Measurements from ENCODE around the gene BCL2. TPM values are rescaled to one million over a fixed set of nuclear protein-coding genes. Genes with fewer than 3 reads are reported as not detected.

Gene BCL2
- total RNA-seq, 4 donors from 2014 or later, result 10.7 to 37.3 (median 24.2) TPM

DNA sequence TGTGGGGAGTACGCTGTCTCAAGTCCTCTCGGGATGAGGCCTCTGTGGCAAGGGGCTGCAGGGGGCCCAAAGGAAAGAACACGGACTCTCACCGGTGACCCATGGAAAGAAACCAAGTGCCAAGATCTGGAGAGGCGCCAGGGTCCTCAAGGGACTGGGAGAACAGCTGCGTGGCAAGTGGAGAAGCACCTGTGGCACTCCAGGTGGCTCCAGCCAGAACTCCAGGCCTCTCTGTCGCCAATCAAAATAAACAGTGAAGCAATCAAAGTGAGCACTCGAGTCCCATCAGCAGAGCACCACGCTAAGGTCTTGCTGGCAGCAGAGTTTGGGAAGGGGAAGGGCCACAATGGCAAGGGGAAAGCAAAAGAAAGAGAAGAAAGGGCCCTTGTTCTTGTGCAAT lies 54.7 kb downstream of the BCL2 start:
- TF ChIP-seq EP300 (IDR thresholded peaks at IDR 0.05), result no peak
- no peak for TF ChIP-seq POLR2A (IDR thresholded peaks at IDR 0.05)
- TF ChIP-seq, protein P1, sequence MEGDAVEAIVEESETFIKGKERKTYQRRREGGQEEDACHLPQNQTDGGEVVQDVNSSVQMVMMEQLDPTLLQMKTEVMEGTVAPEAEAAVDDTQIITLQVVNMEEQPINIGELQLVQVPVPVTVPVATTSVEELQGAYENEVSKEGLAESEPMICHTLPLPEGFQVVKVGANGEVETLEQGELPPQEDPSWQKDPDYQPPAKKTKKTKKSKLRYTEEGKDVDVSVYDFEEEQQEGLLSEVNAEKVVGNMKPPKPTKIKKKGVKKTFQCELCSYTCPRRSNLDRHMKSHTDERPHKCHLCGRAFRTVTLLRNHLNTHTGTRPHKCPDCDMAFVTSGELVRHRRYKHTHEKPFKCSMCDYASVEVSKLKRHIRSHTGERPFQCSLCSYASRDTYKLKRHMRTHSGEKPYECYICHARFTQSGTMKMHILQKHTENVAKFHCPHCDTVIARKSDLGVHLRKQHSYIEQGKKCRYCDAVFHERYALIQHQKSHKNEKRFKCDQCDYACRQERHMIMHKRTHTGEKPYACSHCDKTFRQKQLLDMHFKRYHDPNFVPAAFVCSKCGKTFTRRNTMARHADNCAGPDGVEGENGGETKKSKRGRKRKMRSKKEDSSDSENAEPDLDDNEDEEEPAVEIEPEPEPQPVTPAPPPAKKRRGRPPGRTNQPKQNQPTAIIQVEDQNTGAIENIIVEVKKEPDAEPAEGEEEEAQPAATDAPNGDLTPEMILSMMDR (IDR thresholded peaks at IDR 0.05), result no peak
- TF ChIP-seq POLR2AphosphoS5 (IDR thresholded peaks at IDR 0.05), result no peak
- H3K9me3 ChIP-seq, result no peaks in the 10 kb centered on the region
- peaks cover 20% of the 10 kb centered on the region for H3K4me1 ChIP-seq
- H3K4me3 ChIP-seq, result no peak overlapping the region
- 82% methylated on average over 9 of the region's 9 CpGs for WGBS
- no peak for DNase-seq (ENCODE audit: low spot score in 2 of 2)
- H3K27me3 ChIP-seq, result no peaks in the 10 kb centered on the region
- no peaks in the 10 kb centered on the region for H3K36me3 ChIP-seq
- H3K27ac ChIP-seq, result no peak overlapping the region

- Histone ChIP-seq H3K27ac (peak overlapping the region; percentile 76), H3K27me3 (no peaks in the 10 kb centered on the region), H3K36me3 (no peaks in the 10 kb centered on the region), H3K4me3 (no peak overlapping the region), H3K9me3 (no peaks in the 10 kb centered on the region), H3K4me1 (peaks cover 34% of the 10 kb centered on the region)
- 63% methylated on average over 2 of the region's 2 CpGs for WGBS
- DNase-seq (ENCODE audit: low spot score in 2 of 2), result no peak
- TF ChIP-seq POLR2A (IDR thresholded peaks at IDR 0.05), result no peak
- TF ChIP-seq, protein P1 (IDR thresholded peaks at IDR 0.05), result no peak
- no peak for TF ChIP-seq POLR2AphosphoS5 (IDR thresholded peaks at IDR 0.05)
- no peak for TF ChIP-seq EP300 (IDR thresholded peaks at IDR 0.05)
Observed at GRCh38 chr18:63263444-63263843, 56.1 kb downstream of the BCL2 start.

DNA sequence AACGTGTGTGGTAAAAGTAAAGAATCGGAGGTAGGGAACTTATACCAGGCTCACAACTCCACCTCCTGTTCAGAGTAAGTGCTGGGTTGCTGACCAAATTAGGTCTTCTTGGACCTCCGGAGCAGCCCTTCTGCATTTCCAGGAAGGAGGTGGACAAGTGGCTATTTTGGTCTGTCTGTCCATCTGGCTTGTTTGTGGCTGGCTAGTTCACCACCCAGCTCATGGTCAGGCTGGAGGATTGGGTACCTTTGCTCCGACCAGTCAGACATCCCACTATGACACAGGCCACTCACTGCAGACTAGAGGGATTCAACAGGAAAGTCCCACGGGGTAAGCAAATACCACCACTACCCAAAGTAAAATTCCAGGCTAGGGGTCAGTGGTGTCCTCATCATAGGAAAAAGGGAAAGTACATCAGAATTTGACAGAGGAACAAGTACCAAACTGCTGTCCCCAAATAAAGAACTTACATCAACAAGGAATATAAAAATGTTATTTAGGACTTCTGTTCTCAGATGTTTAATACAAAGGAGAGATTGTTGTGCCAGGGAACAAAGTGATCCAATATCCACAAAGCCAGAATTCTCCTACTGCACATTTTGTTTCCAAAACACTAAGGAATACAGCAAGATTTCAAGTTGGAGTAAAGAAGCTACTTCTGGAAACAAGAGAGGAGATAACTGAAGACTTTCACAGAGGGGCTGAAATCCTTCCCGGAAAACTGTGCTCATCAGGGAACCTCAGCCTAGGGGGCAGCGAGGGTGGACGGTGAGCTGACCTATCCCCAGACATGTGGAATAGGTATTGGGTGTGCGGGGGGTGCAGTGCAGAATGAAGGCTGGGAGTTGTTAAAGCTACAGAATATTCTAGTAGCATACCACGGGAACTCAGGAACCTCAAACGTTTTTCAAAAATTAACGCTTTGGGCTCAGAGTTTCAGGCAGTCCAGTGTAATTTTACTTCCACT lies 56.9 kb downstream of the BCL2 start:
- H3K4me3 ChIP-seq, result no peak overlapping the region
- peak overlapping the region; percentile 76 for H3K27ac ChIP-seq
- no peaks in the 10 kb centered on the region for H3K27me3 ChIP-seq
- no peaks in the 10 kb centered on the region for H3K36me3 ChIP-seq
- peaks cover 34% of the 10 kb centered on the region for H3K4me1 ChIP-seq
- WGBS, result 50% methylated on average over 12 of the region's 12 CpGs
- TF ChIP-seq POLR2A (IDR thresholded peaks at IDR 0.05) (no peak), EP300 (IDR thresholded peaks at IDR 0.05) (no peak)
- TF ChIP-seq, protein P1 (IDR thresholded peaks at IDR 0.05), result no peak
- DNase-seq (ENCODE audit: low spot score in 2 of 2), result no peak
- no peaks in the 10 kb centered on the region for H3K9me3 ChIP-seq

GRCh38 chr18:63261029-63261428 lies 58.5 kb downstream of the BCL2 start:
- peak overlapping the region; percentile 76 for H3K27ac ChIP-seq
- WGBS, result 82% methylated on average over 3 of the region's 3 CpGs
- no peak overlapping the region for H3K4me3 ChIP-seq
- DNase-seq (ENCODE audit: low spot score in 2 of 2), result no peak
- no peaks in the 10 kb centered on the region for H3K27me3 ChIP-seq
- H3K36me3 ChIP-seq, result no peaks in the 10 kb centered on the region
- no peak for TF ChIP-seq POLR2AphosphoS5 (IDR thresholded peaks at IDR 0.05)
- TF ChIP-seq, protein P1 (IDR thresholded peaks at IDR 0.05), result no peak
- TF ChIP-seq EP300 (IDR thresholded peaks at IDR 0.05), result no peak
- TF ChIP-seq POLR2A (IDR thresholded peaks at IDR 0.05), result no peak
- peaks cover 34% of the 10 kb centered on the region for H3K4me1 ChIP-seq
- no peaks in the 10 kb centered on the region for H3K9me3 ChIP-seq

DNA sequence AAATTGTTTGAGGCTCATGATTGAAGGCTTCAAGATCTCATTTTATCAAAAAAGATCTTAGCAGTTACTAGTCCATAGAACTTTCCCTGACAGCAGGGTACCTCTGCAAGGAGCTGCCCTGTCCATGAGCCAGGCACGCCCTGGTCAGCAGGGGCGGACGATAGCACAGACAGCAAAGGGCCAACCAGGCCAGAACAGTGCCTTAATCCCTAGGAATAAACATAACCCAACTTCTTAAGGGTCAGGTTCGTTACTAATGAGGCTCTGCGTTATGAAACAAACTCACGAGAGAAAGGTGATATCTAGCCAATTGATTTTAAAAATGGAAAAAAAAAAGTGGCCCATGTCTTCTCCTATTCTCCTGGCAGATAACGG lies 59.2 kb downstream of the BCL2 start:
- H3K4me1 ChIP-seq, result peaks cover 34% of the 10 kb centered on the region
- no peaks in the 10 kb centered on the region for H3K27me3 ChIP-seq
- no peak for DNase-seq (ENCODE audit: low spot score in 2 of 2)
- 64% methylated on average over 7 of the region's 7 CpGs for WGBS
- TF ChIP-seq, protein P1 (IDR thresholded peaks at IDR 0.05), result no peak
- TF ChIP-seq EP300 (IDR thresholded peaks at IDR 0.05), result no peak
- TF ChIP-seq POLR2A (IDR thresholded peaks at IDR 0.05), result no peak
- no peak for TF ChIP-seq POLR2AphosphoS5 (IDR thresholded peaks at IDR 0.05)
- no peaks in the 10 kb centered on the region for H3K9me3 ChIP-seq
- no peak overlapping the region for H3K4me3 ChIP-seq
- H3K36me3 ChIP-seq, result no peaks in the 10 kb centered on the region
- H3K27ac ChIP-seq, result peak overlapping the region; percentile 76
